HG03039 (cell line): ENCODE results near the gene FBXW7.
A peak's percentile ranks its signal among the peaks of the same experiment; 100 is the strongest.
"Not testable (repeated sequence)": the region's sequence is repeated elsewhere in the genome, so short reads cannot be mapped to it uniquely, and the experiment has no call there.

ENCODE experiments used
- ATAC-seq: cut with Tn5 transposase; IDR thresholded peaks from one replicate; pipeline ENCODE4 v1.9.1; 2021; ENCODE audit warnings: mild to moderate bottlenecking, moderate library complexity; ENCODE audit not compliant: unreplicated experiment

The FBXW7 gene

GRCh38 chr4:152535903-152536544, at the start of gene FBXW7:
TSS of gene FBXW7 (minus strand) at chr4:152536092. CDS start at chr4:152411803, 124,289 bp downstream.
- peak; percentile 79 for ATAC-seq

DNA sequence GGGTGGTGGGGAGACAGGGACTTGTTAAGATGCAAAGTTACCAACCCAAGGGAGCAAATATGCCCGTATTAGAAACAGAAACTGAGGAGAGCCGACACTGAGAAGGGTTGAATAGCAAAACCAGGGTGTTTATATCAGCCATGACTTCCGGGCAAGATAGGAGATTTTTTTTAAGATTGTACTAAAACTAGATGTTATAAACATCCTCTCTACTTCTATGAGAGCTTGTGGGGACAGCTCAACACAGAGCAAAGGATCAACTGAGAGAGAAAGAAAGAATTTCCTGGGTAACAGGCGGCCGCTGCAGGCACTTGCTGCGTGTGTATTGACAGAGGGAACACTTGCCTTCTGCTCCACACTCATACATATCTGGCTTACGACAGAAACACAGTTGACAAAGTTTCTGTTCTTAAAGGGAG, 49.1 kb upstream of the FBXW7 start:
- ATAC-seq, result peak; percentile 59

DNA sequence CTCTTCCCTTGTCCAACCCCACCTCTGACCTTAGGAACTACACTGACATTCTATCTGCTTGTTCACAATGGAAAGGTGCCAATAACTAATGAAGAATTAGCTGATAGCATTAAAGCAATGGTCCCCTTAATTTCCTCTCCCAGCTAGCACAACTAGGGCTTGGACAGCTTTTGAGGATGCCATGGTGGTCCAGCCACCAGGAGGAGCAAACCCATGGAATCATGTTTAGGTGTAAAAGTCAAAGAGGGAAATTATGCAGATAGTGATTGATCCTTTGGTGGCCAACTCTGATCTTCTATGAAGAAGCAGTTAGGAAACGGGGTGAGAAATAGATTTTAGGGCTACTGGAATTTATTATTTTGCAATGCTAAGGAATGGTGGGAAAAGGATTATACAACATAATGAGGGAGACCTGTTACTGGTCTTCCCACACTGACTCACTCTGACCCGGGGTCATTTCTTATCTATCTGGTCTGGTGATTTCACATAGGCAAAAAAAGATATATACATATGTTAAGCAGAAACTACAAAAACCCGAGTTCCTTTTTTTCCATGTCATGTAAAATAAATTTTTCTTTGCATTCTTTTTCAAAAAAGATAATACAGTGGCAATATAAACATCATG, 45.8 kb upstream of the FBXW7 start:
- ATAC-seq, result no peak

- ATAC-seq, result no peak
These were observed 44.0 kb upstream of the FBXW7 start for GRCh38 chr4:152579916-152580315.

GRCh38 chr4:152579107-152579764, 43.3 kb upstream of the FBXW7 start:
- ATAC-seq, result no peak

- no peak for ATAC-seq
These were observed 42.8 kb upstream of the FBXW7 start for GRCh38 chr4:152578670-152579069.

DNA sequence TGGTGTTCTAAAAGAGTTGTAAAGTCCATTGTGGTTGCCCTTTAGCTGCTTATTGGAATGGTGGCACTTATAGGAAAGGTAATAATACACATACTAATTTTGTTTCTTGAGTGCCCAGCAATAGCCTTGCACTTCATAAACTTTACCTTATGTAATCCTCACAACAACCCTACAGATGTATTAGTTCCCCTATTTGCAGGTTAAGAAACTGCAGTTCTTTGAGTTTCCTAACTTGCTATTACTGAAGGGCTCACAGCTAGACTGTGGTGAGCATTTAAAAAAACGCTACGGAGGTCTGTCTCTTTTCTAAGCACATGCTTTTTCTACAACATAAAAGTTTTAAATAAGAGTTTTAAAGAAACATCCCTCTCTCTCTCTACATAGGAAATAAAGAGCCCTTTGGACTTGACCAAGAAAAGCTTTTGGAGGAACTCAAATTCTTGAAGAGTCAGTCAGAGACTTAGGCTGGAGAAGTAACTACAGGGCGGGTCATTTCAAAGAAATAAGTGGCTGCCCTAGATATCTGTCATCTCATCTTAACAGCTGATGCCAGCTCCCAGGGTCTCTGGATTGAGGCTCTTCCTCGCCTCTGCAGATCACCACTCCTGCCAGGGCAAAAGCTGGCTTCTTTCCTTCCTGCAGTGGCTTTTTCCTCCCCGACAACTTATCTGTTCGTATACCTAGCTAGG, 42.0 kb upstream of the FBXW7 start:
- no peak for ATAC-seq

GRCh38 chr4:152575533-152575932, 39.6 kb upstream of the FBXW7 start:
- no peak for ATAC-seq

GRCh38 chr4:152573861-152574260, 38.0 kb upstream of the FBXW7 start:
- no peak for ATAC-seq

GRCh38 chr4:152572417-152573086, 36.7 kb upstream of the FBXW7 start:
- no peak for ATAC-seq

- no peak for ATAC-seq
These were observed 35.9 kb upstream of the FBXW7 start for GRCh38 chr4:152571770-152572169.

DNA sequence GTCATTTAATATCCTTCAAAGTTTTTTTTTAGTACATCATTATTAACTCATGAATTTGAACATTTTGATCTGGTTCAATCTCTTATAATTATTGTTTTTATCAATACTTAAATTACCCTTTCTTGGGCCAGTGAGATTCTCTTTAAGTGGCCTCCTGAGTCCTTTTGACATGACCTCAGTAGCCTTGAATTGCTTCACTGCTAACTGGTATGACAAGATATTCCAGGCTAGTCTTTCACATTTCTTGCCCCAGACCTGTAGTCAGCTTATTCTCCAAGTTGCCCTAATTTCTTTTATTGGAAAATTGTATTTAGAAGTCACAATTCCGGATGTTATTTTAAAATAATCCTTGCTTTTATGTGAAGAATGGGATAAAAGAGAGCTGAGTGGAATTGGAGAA, 35.4 kb upstream of the FBXW7 start:
- ATAC-seq, result no peak

- no peak for ATAC-seq
These were observed 29.4 kb upstream of the FBXW7 start for GRCh38 chr4:152565333-152565732.

DNA sequence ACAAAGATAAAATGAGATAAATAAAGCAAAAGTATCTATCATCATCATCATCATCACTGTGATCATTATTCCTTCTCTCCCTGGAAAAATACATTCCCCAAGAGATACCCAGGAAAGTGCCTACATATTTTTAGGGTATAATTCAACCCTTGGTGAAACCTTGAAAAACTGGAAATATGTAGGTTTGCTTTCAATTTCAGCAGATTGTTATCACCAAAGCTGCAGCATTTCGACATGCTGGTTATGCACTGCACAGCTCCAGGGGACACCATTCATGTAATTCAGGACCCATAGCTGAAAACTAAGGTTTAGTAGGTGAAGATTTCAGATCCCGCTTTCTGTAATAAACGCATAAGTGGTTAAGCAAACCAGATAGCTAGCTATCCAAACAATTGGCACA, 28.4 kb upstream of the FBXW7 start:
- no peak for ATAC-seq

- ATAC-seq, result no peak
These were observed 27.3 kb upstream of the FBXW7 start for GRCh38 chr4:152563209-152563608.

DNA sequence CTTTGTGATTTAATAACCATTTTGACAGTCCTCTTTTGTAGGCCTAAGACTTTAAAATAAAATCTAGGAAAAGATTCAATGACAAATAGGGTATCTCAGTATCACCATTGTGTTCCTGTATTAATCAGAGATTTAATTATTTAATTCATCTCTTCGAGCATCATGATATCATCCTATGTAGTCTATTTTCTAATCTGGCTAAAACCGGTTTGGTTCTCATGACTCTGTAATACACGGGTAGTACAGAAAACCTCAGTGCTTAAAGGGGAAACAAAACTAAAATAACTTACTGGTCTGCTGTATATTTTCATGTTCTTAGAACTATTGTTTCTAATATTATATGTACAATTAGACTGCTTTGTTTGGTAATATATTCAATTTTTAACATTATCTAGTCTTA, 23.7 kb upstream of the FBXW7 start:
- no peak for ATAC-seq

DNA sequence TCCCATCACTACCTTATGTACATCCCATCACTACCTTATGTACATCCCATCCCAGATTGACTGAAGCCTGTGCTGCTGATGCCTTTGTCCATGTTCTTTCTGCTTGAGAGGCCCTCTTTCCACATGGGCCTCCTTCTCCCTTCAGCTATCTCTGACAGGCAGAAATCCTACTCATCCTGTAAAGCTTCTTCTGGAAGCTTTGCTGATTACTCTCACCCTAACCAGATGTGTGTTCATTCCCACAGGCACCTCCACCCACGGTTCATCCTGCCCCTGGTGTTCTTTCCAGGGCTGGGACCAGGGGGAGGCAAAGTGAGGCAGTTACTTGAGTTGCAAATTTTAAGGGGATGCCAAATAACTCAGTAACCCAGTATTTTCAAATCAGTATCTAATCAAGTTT, 22.5 kb upstream of the FBXW7 start:
- no peak for ATAC-seq

- no peak for ATAC-seq
These were observed 20.9 kb upstream of the FBXW7 start for GRCh38 chr4:152556834-152557233.

DNA sequence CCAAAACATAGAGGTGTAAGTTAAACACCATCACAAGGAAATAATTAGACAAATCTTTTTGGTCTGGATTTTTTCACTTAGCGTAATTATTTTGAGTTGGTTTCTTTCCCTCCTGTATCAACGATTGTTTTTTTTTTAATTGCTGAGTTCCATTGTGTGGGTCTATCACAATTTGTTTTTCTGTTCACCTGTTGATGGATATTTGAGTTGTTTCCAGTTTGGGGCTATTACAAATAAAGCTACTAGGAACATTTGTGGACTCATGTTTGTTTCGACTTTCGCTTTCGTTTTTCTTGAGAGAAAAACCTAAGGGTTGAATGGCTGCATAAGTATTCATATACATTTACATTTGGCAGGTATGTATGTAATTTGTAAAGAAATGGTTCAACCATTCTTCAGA, 20.4 kb upstream of the FBXW7 start:
- no peak for ATAC-seq

DNA sequence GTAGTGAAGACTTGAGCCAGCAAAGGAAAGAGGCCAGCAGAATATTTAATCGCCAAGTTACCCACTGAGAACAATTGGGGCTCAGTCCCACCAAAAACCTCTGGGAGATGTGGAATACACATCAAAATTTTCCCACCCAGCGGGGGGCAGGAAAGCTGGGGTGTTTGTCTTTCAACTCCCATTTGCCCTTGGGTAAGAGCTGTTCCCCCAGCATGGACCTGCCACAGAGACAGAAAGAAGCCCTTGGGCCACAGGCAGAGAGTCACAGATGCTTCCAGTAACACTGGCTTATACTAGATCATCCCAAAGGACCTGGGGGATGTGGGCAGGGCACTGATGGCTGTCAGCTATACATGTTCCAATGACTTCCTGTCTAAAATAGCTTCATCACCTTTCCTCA, 18.9 kb upstream of the FBXW7 start:
- no peak for ATAC-seq

- not testable (repeated sequence) for ATAC-seq
These were observed 14.8 kb upstream of the FBXW7 start for GRCh38 chr4:152550687-152551086.
